ENCODE data around the gene ROBO1. TPM values are rescaled to one million over a fixed set of nuclear protein-coding genes. Genes with fewer than 3 reads are reported as not detected.

Gene ROBO1
- total RNA-seq, 2 experiments from 2014 or later, result 8.6 to 9.0 TPM

- ATAC-seq, result no peak
- ChIA-PET POLR2A (no interaction called here), CTCF (no interaction called here)
- H3K27me3 Mint-ChIP-seq, result no peaks in the 10 kb centered on the region
- no peak for DNase-seq
- no peaks in the 10 kb centered on the region for H3K36me3 Mint-ChIP-seq (ENCODE audit: low read depth)
- H3K4me1 Mint-ChIP-seq (ENCODE audit: low read depth), result no peaks in the 10 kb centered on the region
- no peak overlapping the region for H3K4me3 Mint-ChIP-seq
- peaks cover 2% of the 10 kb centered on the region for H3K9me3 Mint-ChIP-seq
- intact Hi-C loops (cut with micrococcal nuclease), result no loop called here
- TF ChIP-seq, protein P1, sequence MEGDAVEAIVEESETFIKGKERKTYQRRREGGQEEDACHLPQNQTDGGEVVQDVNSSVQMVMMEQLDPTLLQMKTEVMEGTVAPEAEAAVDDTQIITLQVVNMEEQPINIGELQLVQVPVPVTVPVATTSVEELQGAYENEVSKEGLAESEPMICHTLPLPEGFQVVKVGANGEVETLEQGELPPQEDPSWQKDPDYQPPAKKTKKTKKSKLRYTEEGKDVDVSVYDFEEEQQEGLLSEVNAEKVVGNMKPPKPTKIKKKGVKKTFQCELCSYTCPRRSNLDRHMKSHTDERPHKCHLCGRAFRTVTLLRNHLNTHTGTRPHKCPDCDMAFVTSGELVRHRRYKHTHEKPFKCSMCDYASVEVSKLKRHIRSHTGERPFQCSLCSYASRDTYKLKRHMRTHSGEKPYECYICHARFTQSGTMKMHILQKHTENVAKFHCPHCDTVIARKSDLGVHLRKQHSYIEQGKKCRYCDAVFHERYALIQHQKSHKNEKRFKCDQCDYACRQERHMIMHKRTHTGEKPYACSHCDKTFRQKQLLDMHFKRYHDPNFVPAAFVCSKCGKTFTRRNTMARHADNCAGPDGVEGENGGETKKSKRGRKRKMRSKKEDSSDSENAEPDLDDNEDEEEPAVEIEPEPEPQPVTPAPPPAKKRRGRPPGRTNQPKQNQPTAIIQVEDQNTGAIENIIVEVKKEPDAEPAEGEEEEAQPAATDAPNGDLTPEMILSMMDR (IDR thresholded peaks at IDR 0.05), result no peak
- no peak overlapping the region for H3K27ac Mint-ChIP-seq
Observed at GRCh38 chr3:79543218-79543982, 224.4 kb downstream of the ROBO1 start.

GRCh38 chr3:79534727-79535126 is 233.1 kb downstream of the ROBO1 start:
- intact Hi-C loops (cut with micrococcal nuclease), result no loop called here
- TF ChIP-seq, protein P1 (IDR thresholded peaks at IDR 0.05), result no peak
- H3K4me3 Mint-ChIP-seq, result no peak overlapping the region
- ChIA-PET POLR2A (no interaction called here), CTCF (no interaction called here)
- no peak for ATAC-seq
- DNase-seq, result no peak
- H3K9me3 Mint-ChIP-seq, result peaks cover 8% of the 10 kb centered on the region
- no peaks in the 10 kb centered on the region for H3K36me3 Mint-ChIP-seq (ENCODE audit: low read depth)
- no peaks in the 10 kb centered on the region for H3K27me3 Mint-ChIP-seq
- H3K27ac Mint-ChIP-seq, result no peak overlapping the region
- H3K4me1 Mint-ChIP-seq (ENCODE audit: low read depth), result no peaks in the 10 kb centered on the region

DNA sequence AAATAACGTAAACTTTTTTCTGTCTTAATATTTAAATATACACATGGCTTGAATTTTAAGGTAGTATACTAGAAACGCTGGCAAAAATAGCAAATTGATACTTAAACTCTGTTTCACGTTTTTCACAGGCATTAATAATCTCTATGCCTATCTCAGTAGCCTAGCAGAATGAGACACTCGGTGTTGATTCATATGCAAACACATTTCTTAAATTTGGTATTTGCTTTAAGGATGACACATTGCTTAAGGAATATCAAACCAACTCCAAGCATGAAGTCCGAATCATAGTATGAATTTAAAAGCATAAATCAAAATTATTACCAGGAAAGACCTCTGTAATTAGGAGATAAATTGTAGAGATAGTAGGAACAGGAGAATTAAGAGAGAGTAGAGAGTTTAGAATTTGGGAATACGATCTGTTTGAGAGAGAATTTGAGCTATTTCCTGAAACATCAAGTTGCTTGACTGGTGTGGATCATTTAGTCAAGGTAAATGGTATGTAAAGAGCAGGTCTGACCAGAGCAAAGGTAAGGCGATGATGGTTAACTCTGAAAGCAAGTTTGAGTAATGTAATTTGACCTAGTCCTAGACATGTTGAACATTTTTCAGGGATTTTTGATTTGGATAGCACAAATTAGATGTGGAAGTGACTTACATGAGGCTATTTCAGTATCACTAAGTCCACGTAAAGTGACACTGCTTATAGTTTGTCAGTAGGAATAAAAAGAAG is 236.1 kb downstream of the ROBO1 start:
- DNase-seq, result no peak
- ChIA-PET POLR2A (no interaction called here), CTCF (no interaction called here)
- TF ChIP-seq, protein P1 (IDR thresholded peaks at IDR 0.05), result no peak
- no peak overlapping the region for H3K27ac Mint-ChIP-seq
- no peaks in the 10 kb centered on the region for H3K36me3 Mint-ChIP-seq (ENCODE audit: low read depth)
- no peaks in the 10 kb centered on the region for H3K27me3 Mint-ChIP-seq
- intact Hi-C loops (cut with micrococcal nuclease), result no loop called here
- H3K4me3 Mint-ChIP-seq, result no peak overlapping the region
- ATAC-seq, result no peak
- H3K4me1 Mint-ChIP-seq (ENCODE audit: low read depth), result no peaks in the 10 kb centered on the region
- H3K9me3 Mint-ChIP-seq, result peaks cover 12% of the 10 kb centered on the region

- Mint-ChIP-seq H3K4me1 (ENCODE audit: low read depth) (no peaks in the 10 kb centered on the region), H3K36me3 (ENCODE audit: low read depth) (no peaks in the 10 kb centered on the region), H3K27me3 (no peaks in the 10 kb centered on the region), H3K27ac (no peak overlapping the region), H3K9me3 (peaks cover 3% of the 10 kb centered on the region), H3K4me3 (no peak overlapping the region)
- intact Hi-C loops (cut with micrococcal nuclease), result no loop called here
- ChIA-PET CTCF (interaction anchor here (1.2 to 2.2 kb wide), 2 partner anchors 9 to 323 kb away, joined by 6 to 8 read pairs; no protein-coding TSS in a partner anchor), POLR2A (no interaction called here)
- TF ChIP-seq, protein P1 (IDR thresholded peaks at IDR 0.05), result peak; percentile 66
- peak; percentile 3 for DNase-seq
- no peak for ATAC-seq
Observed at GRCh38 chr3:79521221-79521848, 246.5 kb downstream of the ROBO1 start.

Measured in activated CD8-positive, alpha-beta T cell treated with anti-CD3 and anti-CD28 coated beads for 36 hours (primary cell).